Mesendoderm (in vitro differentiated cells): ENCODE results near the gene FBXW2.
"Not testable (repeated sequence)": the region's sequence is repeated elsewhere in the genome, so short reads cannot be mapped to it uniquely, and the experiment has no call there.

ENCODE experiments used
- DNase-seq: peaks from one replicate; pipeline ENCODE4 v3.0.0; 2013
- H2AK5ac ChIP-seq: 2 replicates; pipeline ENCODE4 v1.6.1; 2013; ENCODE audit warnings: low read length, inconsistent platforms
- H2BK120ac ChIP-seq: 2 replicates; pipeline ENCODE4 v1.6.1; 2013; ENCODE audit warnings: low read depth, mild to moderate bottlenecking, low read length, moderate library complexity, mixed read lengths
- H2BK15ac ChIP-seq: replicated peaks from 2 replicates; pipeline ENCODE4 v1.6.1; 2013; ENCODE audit warnings: low read depth, mild to moderate bottlenecking, moderate library complexity
- H2BK5ac ChIP-seq: 2 replicates; pipeline ENCODE4 v1.6.1; 2013; ENCODE audit warnings: low read length, inconsistent platforms
- H3K18ac ChIP-seq: 2 replicates; pipeline ENCODE4 v1.6.1; 2013; ENCODE audit warnings: mild to moderate bottlenecking, low read length, mixed read lengths
- H3K23ac ChIP-seq: one replicate; pipeline ENCODE4 v1.6.1; 2013; ENCODE audit warnings: low read length
- H3K27ac ChIP-seq: 2 replicates; pipeline ENCODE4 v1.5.1; 2013; ENCODE audit warnings: low read depth, mild to moderate bottlenecking, inconsistent platforms, low read length, moderate library complexity
- H3K27me3 ChIP-seq: 2 replicates; pipeline ENCODE4 v1.6.1; 2013; ENCODE audit warnings: low read length, control low read depth, mild to moderate bottlenecking, inconsistent platforms; ENCODE audit not compliant: insufficient read depth, poor library complexity
- H3K36me3 ChIP-seq: 2 replicates; pipeline ENCODE4 v1.6.1; 2013; ENCODE audit warnings: low read length, inconsistent platforms; ENCODE audit not compliant: control insufficient read depth, insufficient read depth
- H3K4ac ChIP-seq: one replicate; pipeline ENCODE4 v1.6.1; 2013; ENCODE audit warnings: low read depth, mild to moderate bottlenecking, low read length, moderate library complexity
- H3K4me1 ChIP-seq: 2 replicates; pipeline ENCODE4 v1.6.1; 2013; ENCODE audit warnings: low read depth, low read length, inconsistent platforms; ENCODE audit not compliant: control insufficient read depth
- H3K4me2 ChIP-seq: 2 replicates; pipeline ENCODE4 v1.6.1; 2013; ENCODE audit warnings: low read length
- H3K4me3 ChIP-seq: 2 replicates; pipeline ENCODE4 v1.5.1; 2013; ENCODE audit warnings: mild to moderate bottlenecking, low read length
- H3K56ac ChIP-seq: one replicate; pipeline ENCODE4 v1.6.1; 2013; ENCODE audit warnings: low read length
- H3K79me1 ChIP-seq: 2 replicates; pipeline ENCODE4 v1.6.1; 2013; ENCODE audit warnings: low read length, inconsistent platforms
- H3K79me2 ChIP-seq: 2 replicates; pipeline ENCODE4 v1.6.1; 2013; ENCODE audit warnings: mild to moderate bottlenecking, low read length; ENCODE audit not compliant: control insufficient read depth, insufficient read depth
- H3K9ac ChIP-seq: 2 replicates; pipeline ENCODE4 v1.6.1; 2013; ENCODE audit warnings: low read length, inconsistent platforms
- H4K5ac ChIP-seq: one replicate; pipeline ENCODE4 v1.6.1; 2013; ENCODE audit warnings: low read length
- H4K8ac ChIP-seq: one replicate; pipeline ENCODE4 v1.6.1; 2013; ENCODE audit warnings: low read depth, mild to moderate bottlenecking, control low read depth, low read length, moderate library complexity
- WGBS: extraction: QIAGEN DNeasy Blood & Tissue Kit; methylation state at CpG from one replicate; pipeline ENCODE4 v1.1.7; 2013; ENCODE audit warnings: low lambda C conversion rate, missing lambda C conversion rate; ENCODE audit not compliant: insufficient coverage; ENCODE audit errors: extremely low coverage; 5-methylcytosine and 5-hydroxymethylcytosine counted together

Gene FBXW2

DNA sequence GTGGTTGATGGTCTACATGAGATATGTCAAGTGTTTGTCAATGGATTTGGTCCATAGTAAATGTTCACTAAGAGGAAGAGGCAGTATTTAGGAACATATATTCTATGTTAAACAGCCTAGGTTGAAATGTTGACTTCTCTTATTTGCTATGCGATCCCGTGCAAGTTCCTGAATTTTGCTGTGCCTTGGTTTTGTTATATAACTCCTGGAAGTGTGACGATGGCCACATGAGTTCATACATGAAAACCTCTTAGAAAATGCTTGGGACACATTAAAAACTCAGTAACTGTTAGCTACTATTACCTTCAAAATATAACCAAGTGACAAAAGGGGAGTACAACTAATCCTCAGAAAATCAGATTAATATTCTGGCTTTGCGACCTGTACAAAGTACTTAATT, 21.9 kb upstream of the FBXW2 start:
- Histone ChIP-seq H3K4me3 (no peak overlapping the region), H3K27ac (no peak overlapping the region), H3K23ac (no peak overlapping the region), H3K18ac (no peak overlapping the region), H4K8ac (no peak overlapping the region), H3K4me2 (no peak overlapping the region), H3K4me1 (no peaks in the 10 kb centered on the region), H3K4ac (no peak overlapping the region), H3K36me3 (peaks cover 1% of the 10 kb centered on the region), H3K27me3 (no peaks in the 10 kb centered on the region), H2AK5ac (no peak overlapping the region), H2BK5ac (no peak overlapping the region), H3K79me1 (no peaks in the 10 kb centered on the region), H2BK120ac (no peak overlapping the region), H3K56ac (no peak overlapping the region), H2BK15ac (no peak overlapping the region), H4K5ac (no peak overlapping the region), H3K79me2 (no peaks in the 10 kb centered on the region), H3K9ac (no peak overlapping the region)
- WGBS = no CpG with 5 or more reads among the region's 4 CpGs
- no peak for DNase-seq

- Histone ChIP-seq H3K27me3 (no peaks in the 10 kb centered on the region), H3K4ac (no peak overlapping the region), H3K79me1 (no peaks in the 10 kb centered on the region), H3K79me2 (no peaks in the 10 kb centered on the region), H4K8ac (no peak overlapping the region), H3K23ac (no peak overlapping the region), H2BK5ac (no peak overlapping the region), H3K27ac (no peak overlapping the region), H3K9ac (no peak overlapping the region), H2BK15ac (no peak overlapping the region), H3K18ac (no peak overlapping the region), H3K4me2 (no peak overlapping the region), H3K4me1 (no peaks in the 10 kb centered on the region), H3K36me3 (no peaks in the 10 kb centered on the region), H2AK5ac (no peak overlapping the region), H3K56ac (no peak overlapping the region), H2BK120ac (no peak overlapping the region), H4K5ac (no peak overlapping the region), H3K4me3 (no peak overlapping the region)
- no peak for DNase-seq
Observed at GRCh38 chr9:120808931-120809330, 15.7 kb upstream of the FBXW2 start.

GRCh38 chr9:120807607-120808379, 14.6 kb upstream of the FBXW2 start:
- no peak overlapping the region for H3K9ac ChIP-seq

DNA sequence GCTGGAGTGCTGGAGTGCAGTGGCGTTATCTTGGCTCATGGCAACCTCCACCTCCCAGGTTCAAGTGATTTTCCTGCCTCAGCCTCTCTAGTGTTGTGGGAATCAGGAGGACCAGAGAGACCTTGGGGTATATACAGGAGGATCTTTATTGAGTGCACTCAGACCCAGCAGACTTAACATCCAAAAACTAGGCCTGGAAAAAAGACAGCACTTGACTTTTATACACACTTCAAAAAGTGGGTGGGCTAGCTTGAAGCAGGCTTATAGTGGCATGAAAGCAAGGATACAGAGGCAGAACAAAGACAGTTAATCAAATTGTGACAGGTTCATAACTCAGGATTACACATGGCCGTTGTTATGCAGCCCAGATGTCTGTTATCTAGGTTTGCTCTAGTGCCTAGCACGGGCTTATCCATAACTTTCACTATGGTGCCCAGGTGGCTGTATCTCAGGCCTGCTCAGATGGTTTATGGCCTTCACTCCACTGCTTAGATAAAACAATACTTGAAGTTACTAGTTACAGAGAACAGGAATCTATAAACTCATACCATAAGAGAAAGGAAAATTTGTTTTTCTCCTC, 11.7 kb upstream of the FBXW2 start:
- not testable (repeated sequence) for H3K27ac ChIP-seq, H3K4me3 ChIP-seq, H2BK15ac ChIP-seq, H3K79me2 ChIP-seq, H3K23ac ChIP-seq, H3K27me3 ChIP-seq, H2BK120ac ChIP-seq, H3K79me1 ChIP-seq, H2BK5ac ChIP-seq, H3K36me3 ChIP-seq, H4K8ac ChIP-seq, H3K4me2 ChIP-seq, H3K56ac ChIP-seq, H4K5ac ChIP-seq, DNase-seq, H2AK5ac ChIP-seq, H3K18ac ChIP-seq, H3K9ac ChIP-seq, H3K4ac ChIP-seq, H3K4me1 ChIP-seq
- WGBS = no CpG with 5 or more reads among the region's 3 CpGs

More at GRCh38 chr9:120807607-120808379, 14.6 kb upstream of the FBXW2 start:
- Histone ChIP-seq H3K36me3 (no peaks in the 10 kb centered on the region), H2AK5ac (no peak overlapping the region), H2BK5ac (no peak overlapping the region), H3K4me1 (no peaks in the 10 kb centered on the region), H2BK15ac (no peak overlapping the region), H4K8ac (no peak overlapping the region), H3K23ac (no peak overlapping the region), H3K18ac (no peak overlapping the region), H3K79me2 (no peaks in the 10 kb centered on the region), H3K27ac (no peak overlapping the region), H2BK120ac (no peak overlapping the region), H3K4me2 (no peak overlapping the region), H3K27me3 (no peaks in the 10 kb centered on the region), H4K5ac (no peak overlapping the region), H3K79me1 (no peaks in the 10 kb centered on the region), H3K4me3 (no peak overlapping the region), H3K56ac (no peak overlapping the region), H3K4ac (no peak overlapping the region)
- DNase-seq = no peak

GRCh38 chr9:120801441-120801840, 8.2 kb upstream of the FBXW2 start:
- H3K4me2 ChIP-seq = no peak overlapping the region
- H2AK5ac ChIP-seq = no peak overlapping the region
- H2BK15ac ChIP-seq = no peak overlapping the region
- H3K4me1 ChIP-seq = no peaks in the 10 kb centered on the region
- H3K36me3 ChIP-seq = no peaks in the 10 kb centered on the region
- no peak overlapping the region for H3K56ac ChIP-seq
- H3K4me3 ChIP-seq = no peak overlapping the region
- H3K23ac ChIP-seq = no peak overlapping the region
- no peak overlapping the region for H3K4ac ChIP-seq
- H4K8ac ChIP-seq = no peak overlapping the region
- no peaks in the 10 kb centered on the region for H3K79me2 ChIP-seq
- no peak overlapping the region for H2BK5ac ChIP-seq
- no peak overlapping the region for H3K18ac ChIP-seq
- H4K5ac ChIP-seq = no peak overlapping the region
- WGBS = no CpG with 5 or more reads among the region's 7 CpGs
- no peaks in the 10 kb centered on the region for H3K27me3 ChIP-seq
- no peak overlapping the region for H3K9ac ChIP-seq
- no peak for DNase-seq
- H3K79me1 ChIP-seq = no peaks in the 10 kb centered on the region
- H3K27ac ChIP-seq = no peak overlapping the region
- no peak overlapping the region for H2BK120ac ChIP-seq

DNA sequence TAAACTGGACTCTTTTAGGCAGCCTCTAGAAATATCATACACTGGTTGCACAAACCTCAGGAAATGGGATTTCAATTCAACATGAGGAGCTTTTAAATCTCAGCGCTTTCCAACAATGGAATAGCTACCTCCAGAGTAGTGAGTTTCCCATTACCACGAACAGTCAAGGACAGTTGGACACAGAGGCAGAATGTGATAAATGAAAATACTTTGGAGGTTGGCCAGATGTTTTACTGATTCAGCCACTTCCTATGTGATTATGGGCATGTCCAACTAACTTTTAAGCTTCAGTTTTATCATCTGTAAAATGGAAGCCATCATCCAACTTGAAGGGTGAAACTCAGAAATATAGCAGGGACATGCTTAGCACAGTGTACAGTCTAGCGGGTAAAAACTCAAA, 2.1 kb downstream of the FBXW2 start:
- no CpG with 5 or more reads among the region's 3 CpGs for WGBS
- H3K4me1 ChIP-seq = peaks cover 3% of the 10 kb centered on the region

More for the DNA sequence above, 2.1 kb downstream of the FBXW2 start:
- Histone ChIP-seq H3K23ac (no peak overlapping the region), H3K36me3 (peaks cover 4% of the 10 kb centered on the region), H3K4me2 (no peak overlapping the region), H3K79me1 (peaks cover 22% of the 10 kb centered on the region), H3K79me2 (peaks cover 28% of the 10 kb centered on the region), H3K4me3 (no peak overlapping the region), H2BK15ac (no peak overlapping the region), H3K56ac (no peak overlapping the region), H3K9ac (no peak overlapping the region), H2BK120ac (no peak overlapping the region), H2BK5ac (no peak overlapping the region), H3K4ac (no peak overlapping the region), H4K5ac (no peak overlapping the region), H3K27me3 (no peaks in the 10 kb centered on the region), H3K18ac (no peak overlapping the region), H4K8ac (no peak overlapping the region), H3K27ac (no peak overlapping the region), H2AK5ac (no peak overlapping the region)
- no peak for DNase-seq
